HepG2 (cell line): ENCODE results near the gene EZH1. TPM values are rescaled to one million over a fixed set of nuclear protein-coding genes. Genes with fewer than 3 reads are reported as not detected.

Experiments used
- ATAC-seq: fragments of 200-7000 bp; cut with Tn5 transposase; 3 replicates; pipeline ENCODE4 v1.9.1; 2020; ENCODE audit warnings: mild to moderate bottlenecking, moderate library complexity
- BruUV-seq: library from RNA; stranded (reverse); fragments of 400-500 nt; replicated peaks from 2 replicates; lab custom pipeline; 2021; lab: Mats Ljungman, UMichigan
- CTCF ChIA-PET: fragments of 300-600 bp; formaldehyde crosslinking; extraction: SDS; loops from one replicate; lab custom pipeline; 2021; ENCODE audit warnings: low total read pairs, inconsistent platforms, low intra/inter-chr PET ratio; lab: Yijun Ruan, JAX
- POLR2A ChIA-PET: fragments of 350-600 bp; sonication (Branson Sonifier 250); formaldehyde crosslinking; loops from one replicate; lab custom pipeline; 2020; ENCODE audit warnings: antibody characterized with exemption, inconsistent platforms; lab: Yijun Ruan, JAX
- DNase-seq: peaks from one replicate; pipeline ENCODE4 v3.0.0-alpha.2; 2015; ENCODE audit warnings: low spot score
- FAIRE-seq: peaks from 3 replicates; lab custom pipeline; 2011; peaks lifted over from hg19 to GRCh38; lab: Jason Lieb, UNC
- H2AFZ ChIP-seq: one replicate; pipeline ENCODE4 v1.6.1; 2011; ENCODE audit warnings: low read length, inconsistent platforms
- H3K27ac ChIP-seq: fragments of 300-600 bp; 3 replicates; pipeline ENCODE4 v1.8.0; 2011; ENCODE audit warnings: mixed run types, mild to moderate bottlenecking, mixed read lengths, low read length, inconsistent platforms; ENCODE audit not compliant: insufficient read depth; ENCODE audit errors: extremely low read length
- H3K27me3 ChIP-seq, 2 experiments: fragments of 200-600 bp in 1 of 2; 2 replicates in 1 of 2; 3 replicates in 1 of 2; pipeline versions ENCODE4 v1.6.0 to v1.8.0; 2011; ENCODE audit warnings: low read length in 2 of 2, mild to moderate bottlenecking in 2 of 2, moderate library complexity in 2 of 2, inconsistent platforms in 1 of 2; ENCODE audit not compliant: insufficient read depth in 2 of 2, control insufficient read depth in 1 of 2
- H3K36me3 ChIP-seq, 2 experiments: fragments of 200-600 bp in 1 of 2; replicated peaks in 1 of 2; 2 replicates in 1 of 2; 3 replicates in 1 of 2; pipeline versions ENCODE4 v1.5.1 to v1.8.0; 2011; ENCODE audit warnings: low read length in 2 of 2, inconsistent platforms in 1 of 2; ENCODE audit not compliant: insufficient read depth in 2 of 2, control insufficient read depth in 1 of 2
- H3K4me1 ChIP-seq: 2 replicates; pipeline ENCODE4 v1.5.1; 2012; ENCODE audit warnings: low read length, inconsistent platforms; ENCODE audit not compliant: insufficient read depth
- H3K4me2 ChIP-seq: 2 replicates; pipeline ENCODE4 v1.6.0; 2011; ENCODE audit warnings: low read depth, low read length, inconsistent platforms
- H3K4me3 ChIP-seq, 3 experiments: fragments of 200-600 bp in 1 of 3; sonication (generic), shearing (Covaris generic) in 1 of 3; replicated peaks in 1 of 3; 2 replicates each; pipeline ENCODE4 v1.5.1; 2011 to 2016; ENCODE audit warnings: low read length in 3 of 3, inconsistent platforms in 2 of 3, low read depth in 2 of 3, mild to moderate bottlenecking in 2 of 3, control low read depth in 1 of 3, mixed read lengths in 1 of 3; ENCODE audit not compliant: insufficient read depth in 1 of 3
- H3K79me2 ChIP-seq: one replicate; pipeline ENCODE4 v1.6.1; 2011; ENCODE audit warnings: low read length, inconsistent platforms; ENCODE audit not compliant: insufficient read depth
- H3K9ac ChIP-seq: 2 replicates; pipeline ENCODE4 v1.6.0; 2011; ENCODE audit warnings: mild to moderate bottlenecking, low read depth, low read length, inconsistent platforms; ENCODE audit not compliant: insufficient read depth
- H3K9me3 ChIP-seq: 2 replicates; pipeline ENCODE4 v1.5.1; 2012; ENCODE audit warnings: mild to moderate bottlenecking, low read length
- H4K20me1 ChIP-seq: 2 replicates; pipeline ENCODE4 v1.6.0; 2011; ENCODE audit warnings: inconsistent platforms, mild to moderate bottlenecking, low read length, moderate library complexity; ENCODE audit not compliant: insufficient read depth
- AGO2 ChIP-seq: fragments of 200-400 bp; formaldehyde crosslinking; optimal IDR thresholded peaks from 2 replicates; pipeline ENCODE3; 2017; ENCODE audit warnings: mild to moderate bottlenecking, low read depth, low read length, moderate library complexity
- ARHGAP35 ChIP-seq: sonication (generic); formaldehyde crosslinking; IDR thresholded peaks from 2 replicates; pipeline ENCODE4 v1.9.0; 2022; ENCODE audit warnings: mild to moderate bottlenecking, inconsistent platforms, moderate library complexity, missing genetic modification reagents, borderline replicate concordance
- RBFOX2 ChIP-seq: fragments of 200-400 bp; formaldehyde crosslinking; IDR thresholded peaks from 2 replicates; pipeline ENCODE4 v1.6.1; 2017; ENCODE audit warnings: low read depth, mild to moderate bottlenecking, low read length
- U2AF2 ChIP-seq: fragments of 200-400 bp; formaldehyde crosslinking; IDR thresholded peaks from 2 replicates; pipeline ENCODE4 v1.6.1; 2017; ENCODE audit warnings: low read depth, mild to moderate bottlenecking, low read length
- ZFP91 ChIP-seq: sonication (generic); formaldehyde crosslinking; IDR thresholded peaks from 2 replicates; pipeline ENCODE4 v1.9.0; 2022; ENCODE audit warnings: missing genetic modification reagents, mild to moderate bottlenecking, borderline replicate concordance
- WGBS: methylation state at CpG from one replicate; pipeline ENCODE4 v1.1.6; 2017; ENCODE audit warnings: low lambda C conversion rate; 5-methylcytosine and 5-hydroxymethylcytosine counted together
- in situ Hi-C: cut with HindIII; loops from 2 replicates; pipeline ENCODE4 v1.10.0; 2017; ENCODE audit warnings: low pct_unique_long_range_greater_than_20kb; ENCODE audit not compliant: extremely low pct_ligation_motif_present
- intact Hi-C: fragments of 100-400 bp; cut with micrococcal nuclease; formaldehyde crosslinking; loops from one replicate; pipeline ENCODE4 v1.10.0; 2022; ENCODE audit not compliant: unreplicated experiment
- polyA plus RNA-seq, 8 experiments: library from polyadenylated mRNA; depleted of rRNA in 3 of 8; stranded (reverse) in 7 of 8; unstranded in 1 of 8; fragments of >200 nt; fragmentation: Illumina TruSeq in 4 of 8; extraction: Trizol in 4 of 8; gene quantifications; 2 replicates each; pipeline versions ENCODE4 v1.2.1 to v1.2.3, GENCODE V29; 2011 to 2016; ENCODE audit warnings: low read depth in 4 of 8, missing spikeins in 1 of 8, mixed read lengths in 1 of 8; ENCODE audit not compliant: insufficient read depth in 1 of 8
- total RNA-seq, 5 experiments: library from RNA; depleted of rRNA; stranded (reverse); fragments of >200 nt; fragmentation: Illumina TruSeq; extraction: Trizol; gene quantifications; 2 replicates each; pipeline ENCODE4 v1.2.3, GENCODE V29; 2016; ENCODE audit warnings: low read depth in 1 of 5

EZH1 gene
- total and polyA plus RNA-seq, 2 of the 13 experiments (the other 11 are each of a cell fraction or from before 2014, with no cell fraction given), result 11.6 to 24.0 TPM

- ATAC-seq, result no peak
- H3K9ac ChIP-seq, result no peak overlapping the region
- no peak overlapping the region for H3K4me3 ChIP-seq
- intact Hi-C loops (no loop called here), in situ Hi-C loops (no loop called here)
- H3K27ac ChIP-seq, result no peak overlapping the region
- BruUV-seq, result no TSS peak
- DNase-seq, result no peak
- H3K4me1 ChIP-seq, result peaks cover 29% of the 10 kb centered on the region
- H3K4me2 ChIP-seq, result no peak overlapping the region
- WGBS, result 97% methylated on average over 87 of the region's 87 CpGs
- H2AFZ ChIP-seq, result no peak overlapping the region
- H3K27me3 ChIP-seq, result no peaks in the 10 kb centered on the region
- H3K36me3 ChIP-seq, result peaks cover 16 to 64% of the 10 kb centered on the region in 2 experiments
- CTCF ChIA-PET, result no interaction called here
- peak; percentile 62 for TF ChIP-seq AGO2
- TF ChIP-seq ARHGAP35 (CRISPR knock-in tag), result no peak
- peak; percentile 48; the same call in 1 of the 2 replicates for TF ChIP-seq RBFOX2
- no peak for TF ChIP-seq ZFP91 (CRISPR knock-in tag)
- TF ChIP-seq U2AF2, result no peak
- TF ChIP-seq, all 625 proteins: peak for 2
- H3K9me3 ChIP-seq, result no peaks in the 10 kb centered on the region
- no peak for FAIRE-seq
- POLR2A ChIA-PET, result interaction anchor here (1.2 to 4.4 kb wide), 4 partner anchors 7 to 61 kb away, joined by 3 to 38 read pairs (median 12); partner anchors contain the start of genes PLEKHH3, RETREG3, TUBG1 and TUBG2
- no peaks in the 10 kb centered on the region; the same call in 1 of the 2 replicates for H4K20me1 ChIP-seq
- peaks cover 7% of the 10 kb centered on the region for H3K79me2 ChIP-seq
Observed at GRCh38 chr17:42669977-42670788, 74.7 kb downstream of the EZH1 start.
